Measurements from ENCODE around the gene GPATCH11.

The GPATCH11 gene

DNA sequence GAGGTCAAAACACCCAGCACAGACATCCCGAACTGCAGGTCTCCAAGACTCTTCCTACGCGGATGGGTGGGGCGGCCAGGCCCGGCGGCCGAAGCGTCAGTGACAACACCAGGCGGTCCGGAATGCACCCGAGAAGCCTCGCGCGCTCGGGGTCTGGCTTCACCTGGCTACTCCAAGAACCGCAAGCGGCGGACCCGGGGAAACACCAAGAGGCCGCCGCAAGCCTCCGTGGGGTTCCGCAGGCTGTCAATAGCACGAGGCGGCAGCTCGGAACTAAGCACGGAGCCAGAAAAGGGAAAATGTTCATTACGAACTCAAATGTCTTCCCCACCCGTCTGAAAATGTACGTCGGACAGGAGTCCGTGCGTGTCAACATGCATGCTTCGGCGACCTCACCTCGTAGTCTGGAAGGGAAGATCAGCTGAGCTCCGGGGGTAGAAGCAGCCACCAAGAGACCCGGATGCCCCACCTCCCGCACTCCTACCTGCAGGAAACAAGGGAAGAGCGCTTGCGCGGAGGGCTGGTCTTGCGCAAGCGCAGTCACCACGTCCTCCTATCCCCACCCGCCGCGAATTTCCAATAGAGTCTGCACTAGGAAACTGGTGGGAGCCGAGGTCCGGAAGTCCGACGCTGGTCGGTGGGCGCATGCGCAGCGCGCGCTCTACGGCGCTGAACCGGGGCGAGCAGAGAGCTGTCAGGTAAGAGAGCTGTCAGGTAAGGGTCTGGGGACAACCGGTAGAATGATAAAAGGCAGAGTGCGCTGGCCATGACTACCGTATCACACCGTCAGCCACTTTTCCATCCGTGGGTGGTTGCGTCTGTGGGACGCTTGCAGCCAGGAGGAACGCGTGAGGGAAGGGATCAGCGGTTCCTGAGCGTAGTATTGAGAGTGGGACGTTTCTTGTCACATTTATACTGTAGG is at the start of gene GPATCH11, which contains the start of gene HEATR5B:
Gene GPATCH11 (plus strand): TSS at position 646 of the 922 bp plus-strand sequence. CDS start 3,864 bp downstream, outside the sequence.
Gene HEATR5B (minus strand): TSS at position 500 of the 922 bp plus-strand sequence. CDS start 958 bp downstream, outside the sequence.
- DNase-seq (ENCODE audit: low spot score): peak; percentile 99

DNA sequence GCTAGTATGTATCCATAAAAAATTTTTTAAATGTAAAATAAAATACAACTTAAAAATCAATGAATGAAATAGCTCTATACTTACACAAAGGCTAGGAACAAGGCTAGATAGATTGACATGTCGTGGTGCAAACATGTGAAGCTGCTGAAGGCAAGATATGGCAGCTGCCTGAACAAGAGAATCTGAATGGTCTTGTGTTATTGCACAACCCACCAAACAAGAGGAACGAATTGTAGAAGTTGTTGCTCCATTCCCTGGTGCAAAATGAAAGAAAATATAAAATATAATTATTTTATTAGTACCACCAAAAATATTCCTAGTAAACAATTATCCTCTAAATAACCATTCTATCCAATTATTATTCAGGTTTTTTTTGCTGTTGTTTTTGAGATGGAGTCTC is 46.5 kb upstream of the GPATCH11 start:
- no peak for DNase-seq (ENCODE audit: low spot score)

DNA sequence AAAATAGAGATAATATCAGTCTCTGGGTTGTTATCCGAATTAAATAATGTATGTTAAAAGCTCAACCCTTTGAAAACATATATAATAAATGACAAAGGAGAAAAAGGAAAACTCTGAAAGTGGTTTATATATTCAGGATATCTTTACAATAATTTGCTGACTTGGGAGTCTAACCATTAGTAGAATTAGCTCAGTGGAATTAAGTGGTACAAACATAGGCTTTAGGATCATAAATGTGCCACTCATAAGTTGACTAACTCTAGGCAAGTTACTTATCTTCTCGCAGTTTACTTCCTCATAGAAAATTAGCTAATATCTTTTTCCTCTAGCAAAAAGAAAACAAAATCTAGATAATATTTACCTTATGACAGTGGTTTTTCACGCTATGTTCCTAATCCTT is 44.7 kb upstream of the GPATCH11 start:
- DNase-seq (ENCODE audit: low spot score): no peak

DNA sequence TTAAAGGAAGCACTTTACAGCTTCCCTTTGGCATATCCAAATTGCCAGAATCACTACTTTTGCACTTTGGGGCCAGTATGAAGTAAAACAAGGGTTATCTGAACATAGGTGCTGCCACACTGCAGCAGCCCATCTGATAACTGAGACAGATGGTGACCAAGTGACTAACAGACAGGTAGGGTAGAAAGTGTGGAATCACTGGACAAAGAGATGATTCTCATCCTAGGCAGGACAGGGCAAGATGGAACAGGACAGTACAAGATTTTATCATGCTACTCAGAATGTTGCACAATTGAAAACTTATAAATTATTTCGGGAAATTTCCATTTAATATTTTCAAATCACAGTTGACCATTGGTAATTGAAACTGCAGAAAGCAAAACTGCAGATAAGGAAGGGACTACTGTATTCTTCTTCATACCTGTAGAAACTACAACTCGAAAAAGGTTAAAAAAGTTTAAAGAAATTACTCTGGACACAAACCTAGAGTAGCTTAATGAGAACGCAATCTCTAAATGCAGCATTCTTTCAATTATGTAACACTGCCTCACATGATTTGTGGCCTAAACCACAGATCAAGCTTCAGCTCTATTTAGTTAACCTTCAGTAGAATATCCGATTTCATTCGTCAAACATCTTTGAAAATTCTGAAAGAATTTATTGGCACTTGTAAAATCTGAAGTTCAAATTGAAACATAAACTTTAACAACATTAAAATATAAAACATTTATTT is 31.6 kb upstream of the GPATCH11 start:
- no peak for DNase-seq (ENCODE audit: low spot score)

DNA sequence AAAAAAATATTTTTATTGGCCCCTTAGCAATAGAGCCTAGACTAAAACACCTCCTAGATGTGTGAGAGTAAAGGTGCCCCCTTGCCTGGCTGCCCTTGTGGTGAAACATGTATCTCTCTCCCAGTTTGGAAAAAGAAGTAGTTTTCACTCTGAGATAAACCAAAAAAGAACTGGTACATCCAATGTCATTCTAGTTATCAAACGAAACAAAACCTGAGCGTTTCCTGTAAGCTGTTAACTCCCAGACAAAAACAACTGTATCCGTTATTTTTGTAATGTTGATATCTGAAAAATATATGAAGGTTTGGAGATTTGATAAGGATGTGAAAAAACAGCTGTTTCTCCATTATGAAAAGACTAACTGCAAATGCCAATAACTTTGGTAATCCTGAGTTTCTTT is 24.5 kb upstream of the GPATCH11 start:
- no peak for DNase-seq (ENCODE audit: low spot score)

DNA sequence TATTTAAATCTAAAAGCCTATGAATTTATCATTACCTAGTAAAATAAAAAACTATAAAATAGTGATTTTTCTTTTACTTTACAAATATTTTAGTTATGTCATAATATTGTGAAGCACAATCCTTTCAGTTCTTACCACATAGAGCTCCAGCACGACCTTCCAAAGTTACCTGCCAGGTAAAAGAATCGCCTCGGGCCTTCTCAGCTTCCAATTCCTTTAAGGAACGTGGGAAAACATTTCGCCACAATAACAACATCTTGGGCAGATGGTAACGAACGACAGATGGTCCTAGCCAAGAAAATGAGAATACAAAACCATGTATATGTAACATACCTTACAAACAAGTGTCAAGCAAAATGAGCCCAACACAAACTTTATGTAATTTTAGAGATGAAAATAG is 23.9 kb upstream of the GPATCH11 start:
- DNase-seq (ENCODE audit: low spot score): no peak

DNA sequence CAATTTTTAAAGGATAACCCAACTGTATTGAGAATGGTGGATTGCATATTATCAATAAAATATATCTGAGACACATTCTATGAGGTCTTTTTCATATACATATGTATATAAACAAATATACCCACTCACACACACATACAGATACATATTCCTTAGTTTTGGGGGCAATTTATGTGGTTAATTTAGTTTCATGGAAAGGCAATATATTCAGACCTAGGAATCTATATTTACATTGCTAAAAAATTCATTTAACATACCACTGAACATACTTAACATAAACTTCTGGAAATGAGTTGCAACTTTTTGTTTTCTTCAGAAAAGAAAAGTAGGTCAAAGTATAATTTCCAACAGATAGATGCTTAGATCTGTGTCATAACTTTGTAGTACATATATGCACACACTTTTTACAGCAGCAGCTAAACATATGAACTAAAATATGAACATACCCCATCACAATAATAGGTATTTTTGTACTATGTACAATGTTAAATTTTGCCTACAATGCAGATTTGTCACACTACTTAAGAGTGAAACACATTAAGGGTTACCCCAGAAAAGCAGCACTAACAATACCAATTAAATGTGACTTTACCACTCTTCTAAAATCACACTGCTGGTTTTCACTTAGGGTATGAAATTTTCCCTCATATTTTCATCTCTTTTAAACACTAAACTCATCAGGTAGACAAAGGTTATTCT is 23.2 kb upstream of the GPATCH11 start:
- DNase-seq (ENCODE audit: low spot score): no peak

DNA sequence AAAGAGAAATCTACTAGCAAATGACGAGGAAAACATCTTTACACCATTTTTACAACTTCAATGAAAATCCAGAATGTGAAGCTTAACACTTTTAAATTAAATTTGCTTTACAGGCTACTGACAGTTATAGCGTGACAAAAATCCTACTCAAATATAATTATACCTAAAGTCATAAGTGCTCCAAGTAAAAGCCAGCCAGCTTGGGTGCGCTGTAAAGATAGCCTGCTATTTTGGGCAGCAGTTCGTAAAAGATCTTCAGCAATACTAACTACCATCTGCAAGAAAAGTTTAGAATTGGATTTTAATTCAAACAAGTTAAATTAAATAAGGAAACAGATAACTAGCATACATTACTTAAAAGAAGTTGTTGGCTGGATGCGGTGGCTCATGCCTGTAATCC is 22.5 kb upstream of the GPATCH11 start:
- DNase-seq (ENCODE audit: low spot score): no peak

DNA sequence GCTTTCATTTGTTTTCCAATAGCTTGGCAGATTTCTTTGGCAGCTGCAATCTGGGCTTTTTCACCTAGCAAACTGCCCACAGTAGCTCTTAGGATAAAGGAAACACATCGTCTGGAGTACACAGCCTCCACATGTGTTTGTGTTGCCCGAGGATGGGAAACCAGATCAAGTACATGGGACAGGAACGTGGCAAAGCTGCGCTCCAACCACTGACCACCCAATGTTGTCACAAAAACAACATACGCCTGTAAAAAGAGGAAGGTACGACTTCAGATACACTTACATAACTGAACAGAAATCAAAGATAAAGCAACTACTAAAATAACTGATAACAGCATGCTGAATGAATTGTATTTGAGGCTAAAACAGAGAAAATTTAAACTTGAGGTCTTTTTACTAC is 15.6 kb upstream of the GPATCH11 start:
- no peak for DNase-seq (ENCODE audit: low spot score)

DNA sequence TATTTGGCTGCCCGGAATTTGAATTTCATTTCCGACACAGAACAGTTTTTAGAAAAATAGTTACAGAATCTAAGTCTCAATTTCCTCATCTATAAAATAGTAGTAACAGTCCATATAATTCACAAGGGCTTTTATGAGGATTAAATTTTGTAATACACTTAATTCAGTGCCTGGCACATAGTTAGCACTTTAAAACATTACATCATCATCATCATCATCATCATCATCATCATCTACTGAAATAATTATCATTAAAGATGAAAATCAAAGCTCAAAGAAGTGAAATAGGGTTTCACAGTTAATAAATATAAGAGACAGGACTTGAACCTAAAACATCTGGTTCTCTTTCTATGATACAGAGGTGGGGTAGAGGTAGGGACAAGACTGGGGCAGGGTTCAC is 13.4 kb upstream of the GPATCH11 start:
- DNase-seq (ENCODE audit: low spot score): no peak

DNA sequence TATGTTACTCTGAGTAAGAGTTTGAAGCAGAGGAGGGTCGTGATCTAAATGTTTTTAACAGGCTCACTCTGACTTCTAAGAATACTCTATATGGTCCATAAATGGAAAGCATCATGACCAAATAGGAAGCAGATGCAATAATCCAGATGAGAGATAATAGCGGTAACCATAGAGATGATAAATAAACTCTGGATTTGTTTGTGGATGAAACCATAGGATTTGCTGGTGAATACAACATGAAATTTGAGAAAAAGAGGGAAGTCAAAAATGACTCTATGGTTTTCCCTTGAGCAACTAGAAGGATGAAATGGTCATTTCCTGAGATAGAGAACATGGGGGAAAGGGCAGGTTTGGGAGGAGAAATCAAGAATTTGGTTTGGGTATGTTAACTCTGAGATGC is 4.1 kb upstream of the GPATCH11 start:
- DNase-seq (ENCODE audit: low spot score): no peak

DNA sequence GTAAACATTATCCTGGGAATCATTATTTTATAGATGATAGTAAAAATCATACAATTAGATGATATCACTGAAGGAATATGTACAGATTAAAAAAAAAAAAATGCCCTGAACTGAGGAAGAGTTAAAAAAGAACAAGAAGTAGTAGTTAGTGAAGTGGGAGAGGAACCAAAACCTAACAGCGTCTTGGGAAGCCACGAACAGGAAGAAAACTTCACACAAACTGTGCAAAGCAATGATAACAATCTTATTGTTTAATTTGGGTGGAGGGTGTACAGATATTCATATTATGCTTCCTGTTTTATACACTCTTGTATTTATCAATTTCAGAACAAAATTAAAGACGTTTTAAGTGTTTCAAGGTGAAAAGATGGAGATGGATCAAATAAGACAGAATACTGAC is 3.6 kb upstream of the GPATCH11 start:
- DNase-seq (ENCODE audit: low spot score): no peak

DNA sequence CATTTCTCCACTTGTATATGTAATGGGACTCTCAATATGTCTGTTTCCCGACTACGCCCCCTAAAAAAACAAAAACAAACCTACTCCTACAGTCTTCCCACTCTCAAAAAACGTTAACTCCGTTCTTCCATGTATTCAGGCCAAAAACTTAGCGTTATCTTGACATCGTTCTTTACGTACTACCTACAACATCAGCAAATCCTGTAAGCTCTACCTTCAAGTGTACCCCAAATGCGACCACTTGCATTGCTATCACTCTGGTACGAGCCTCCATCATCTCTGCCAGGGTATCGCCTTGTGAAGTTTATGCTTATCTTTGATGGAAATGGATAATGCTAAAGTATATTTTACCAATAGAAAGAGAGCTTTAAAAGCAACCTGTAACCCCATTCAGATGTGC is 479 bp downstream of the GPATCH11 start:
- no peak for DNase-seq (ENCODE audit: low spot score)

DNA sequence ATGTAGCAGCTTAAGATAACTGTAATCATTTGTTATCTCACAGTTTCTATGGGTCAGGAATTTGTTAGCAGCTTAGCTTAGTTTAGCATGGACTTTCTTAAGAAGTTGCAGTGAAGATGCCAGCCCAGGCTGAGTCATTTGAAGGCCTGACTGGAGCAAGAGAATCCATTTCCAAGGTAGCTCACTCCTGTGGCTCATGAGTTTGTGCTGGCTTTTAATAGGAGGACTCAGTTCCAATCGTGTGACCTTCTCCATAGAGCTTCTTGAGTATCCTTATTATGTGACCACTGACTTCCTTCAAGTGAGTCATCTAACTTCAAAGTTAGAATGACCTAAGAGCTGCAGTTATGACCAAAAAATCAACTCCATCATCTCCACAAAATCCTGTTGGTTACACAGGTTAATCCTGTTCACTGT is 1.4 kb downstream of the GPATCH11 start:
- DNase-seq (ENCODE audit: low spot score): peak; percentile 45

DNA sequence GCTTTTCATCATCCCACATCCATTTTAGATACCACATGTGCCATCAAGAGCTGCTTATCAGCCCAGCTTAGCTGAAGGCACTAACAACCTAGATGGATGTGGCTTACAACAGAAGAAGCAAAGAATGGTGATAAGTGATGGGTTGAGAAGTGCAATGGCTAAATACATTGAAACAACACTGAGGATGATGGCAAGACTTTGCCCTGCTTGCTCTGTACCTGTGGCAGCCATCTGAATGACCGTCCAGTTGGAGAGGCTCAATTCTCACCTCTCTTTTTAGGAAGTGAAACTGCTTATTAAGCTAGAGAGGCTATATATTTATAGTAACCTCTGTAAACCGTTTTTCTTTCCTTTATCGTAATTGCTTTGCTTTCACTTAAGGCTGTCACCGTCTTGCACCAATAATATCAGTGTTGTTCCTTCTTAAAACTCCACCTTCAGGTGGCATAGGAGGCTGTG is 5.7 kb downstream of the GPATCH11 start:
- DNase-seq (ENCODE audit: low spot score): no peak

DNA sequence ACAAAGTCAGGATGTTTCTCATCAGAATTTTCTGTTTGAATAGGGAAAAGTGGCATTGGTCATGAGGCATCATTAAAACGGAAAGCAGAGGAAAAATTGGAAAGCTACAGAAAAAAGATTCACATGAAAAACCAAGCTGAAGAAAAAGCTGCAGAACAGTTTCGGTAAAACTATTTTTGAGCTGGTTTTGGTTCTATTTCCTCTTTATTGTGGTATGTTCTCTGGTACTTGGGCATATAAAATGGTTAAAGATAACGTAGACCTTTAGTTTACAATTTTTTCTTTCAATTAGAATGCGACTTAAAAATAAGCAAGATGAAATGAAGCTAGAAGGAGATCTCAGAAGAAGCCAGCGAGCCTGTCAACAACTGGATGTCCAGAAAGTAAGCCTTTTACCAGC is 7.6 kb downstream of the GPATCH11 start:
- DNase-seq (ENCODE audit: low spot score): no peak

DNA sequence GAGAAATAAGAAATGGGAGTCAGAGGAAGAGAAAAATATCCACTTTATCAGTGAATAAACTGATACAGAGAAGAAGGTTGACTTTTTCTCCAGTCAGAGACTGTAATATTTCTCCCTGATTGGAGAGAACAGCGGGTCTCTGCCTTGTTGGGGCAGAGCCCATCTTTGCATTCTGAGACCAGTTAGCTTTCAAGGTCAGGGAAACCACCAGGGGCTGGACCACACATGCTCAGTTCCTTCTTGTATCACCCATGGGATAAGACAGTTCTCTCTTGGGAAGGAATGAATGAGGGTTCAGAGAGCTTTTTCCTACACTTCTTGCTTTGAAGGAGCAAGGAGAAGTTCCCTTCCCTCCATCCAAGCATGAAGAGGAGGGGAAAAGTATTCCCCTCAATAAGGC is 12.2 kb downstream of the GPATCH11 start:
- DNase-seq (ENCODE audit: low spot score): no peak

DNA sequence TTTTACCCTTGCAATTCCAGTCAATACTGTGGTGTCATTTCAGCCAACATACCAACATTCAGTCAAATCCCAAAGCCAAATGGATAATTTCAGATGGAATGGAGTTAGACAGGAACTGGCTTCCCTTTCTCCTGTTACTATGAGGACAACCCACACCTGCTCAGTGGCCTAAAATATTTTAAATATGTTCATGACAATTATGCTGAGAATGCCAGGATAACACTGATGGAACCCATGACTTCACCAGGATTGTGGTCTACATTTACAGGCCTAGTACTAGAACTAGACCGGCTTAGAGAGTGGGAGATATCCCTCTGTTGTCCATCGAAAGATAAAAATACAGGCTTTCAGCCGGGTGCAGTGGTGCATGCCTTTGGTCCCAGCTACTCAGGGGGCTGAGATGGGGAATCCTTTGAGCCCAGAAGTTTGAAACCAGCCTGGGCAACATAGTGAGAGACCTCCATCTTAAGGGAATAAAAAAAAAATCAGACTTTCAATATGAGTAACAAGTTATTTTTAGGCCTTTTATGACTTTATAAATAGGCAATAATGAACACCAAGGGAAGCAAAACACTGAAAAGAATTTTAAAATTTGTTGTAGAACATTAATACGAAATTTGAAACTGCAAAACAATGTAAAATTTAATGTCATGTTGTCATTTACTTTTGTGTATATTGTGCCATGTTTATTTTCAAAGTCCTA is 14.2 kb downstream of the GPATCH11 start:
- no peak for DNase-seq (ENCODE audit: low spot score)

DNA sequence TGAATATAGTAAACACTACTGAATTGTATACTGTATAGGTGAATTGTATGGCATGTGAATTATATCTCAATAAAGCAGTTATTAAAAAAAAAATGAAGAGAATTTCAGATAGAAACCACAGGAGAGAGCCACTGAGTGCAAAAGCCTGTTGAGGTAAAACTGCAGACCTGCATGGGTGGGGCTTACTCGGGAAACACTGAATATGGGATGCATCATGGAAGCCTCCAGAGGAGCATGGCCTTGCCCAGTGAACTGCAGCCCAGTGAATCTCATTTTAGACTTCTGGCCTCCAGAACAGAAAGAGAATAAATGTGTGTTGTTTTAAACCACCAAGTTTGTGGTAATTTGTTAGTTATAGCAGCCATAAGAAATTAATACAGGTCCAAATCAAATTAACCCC is 15.7 kb downstream of the GPATCH11 start:
- no peak for DNase-seq (ENCODE audit: low spot score)

DNA sequence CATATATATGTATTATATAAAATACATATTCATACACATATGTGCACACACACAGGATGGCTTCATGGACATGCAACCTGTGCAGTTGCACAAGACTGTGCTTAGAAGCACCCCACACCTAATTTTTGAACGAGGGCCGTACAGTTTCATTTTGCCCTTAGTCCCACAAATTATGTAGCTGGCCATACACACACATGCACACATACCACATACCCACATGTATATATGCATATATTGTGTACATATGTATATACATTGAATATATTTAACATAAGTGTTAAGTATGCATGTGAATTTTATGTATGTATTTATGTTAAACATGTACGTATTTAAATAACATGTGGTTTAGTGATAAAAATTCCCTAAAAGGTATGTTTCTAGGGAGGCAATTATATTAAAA is 18.3 kb downstream of the GPATCH11 start:
- DNase-seq (ENCODE audit: low spot score): no peak

DNA sequence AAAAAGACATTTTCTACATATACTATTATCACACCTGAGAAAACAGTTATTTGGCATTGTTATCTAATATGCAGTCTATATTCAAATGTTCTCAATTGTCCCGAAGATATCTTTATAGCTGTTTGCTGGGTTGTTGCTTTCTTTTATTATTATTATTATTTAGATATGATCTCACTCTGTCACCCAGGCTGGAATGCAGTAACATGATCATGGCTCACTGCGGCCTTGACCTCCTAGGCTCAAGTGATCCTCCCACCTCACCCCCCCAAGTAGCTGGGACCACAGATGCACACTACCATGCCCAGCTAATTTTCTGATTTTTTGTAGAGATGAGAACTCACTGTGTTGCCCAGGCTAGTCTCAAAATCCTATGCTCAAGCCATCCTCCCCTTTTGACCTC is 19.9 kb downstream of the GPATCH11 start:
- no peak for DNase-seq (ENCODE audit: low spot score)

DNA sequence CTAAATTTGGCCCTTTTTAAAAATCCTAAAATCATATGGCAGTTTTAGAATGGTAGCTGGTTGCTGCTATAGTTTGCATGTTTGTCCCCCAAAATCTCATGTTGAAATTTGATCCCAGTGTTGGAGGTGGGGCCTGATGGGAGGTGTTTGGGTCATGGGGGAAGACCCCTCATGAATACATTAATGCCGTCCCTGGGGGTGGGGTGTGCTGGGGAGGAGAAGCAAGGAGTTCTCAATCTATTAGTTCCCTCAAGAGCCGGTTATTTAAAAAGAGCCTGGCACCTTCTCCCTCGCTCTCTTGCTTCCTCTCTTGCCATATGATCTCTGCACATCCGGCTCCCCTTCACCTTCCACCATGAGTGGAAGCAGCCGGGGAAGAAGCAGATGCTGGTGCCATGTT is 20.8 kb downstream of the GPATCH11 start:
- no peak for DNase-seq (ENCODE audit: low spot score)

All from LoVo (cell line).